ENCODE measurements around the gene GPC3. TPM values are rescaled to one million over a fixed set of nuclear protein-coding genes. Genes with fewer than 3 reads are reported as not detected.
A peak's percentile ranks its signal among the peaks of the same experiment; 100 is the strongest.

The GPC3 gene
- total and polyA plus RNA-seq, 2 experiments from 2014 or later, result 171 to 323 TPM

DNA sequence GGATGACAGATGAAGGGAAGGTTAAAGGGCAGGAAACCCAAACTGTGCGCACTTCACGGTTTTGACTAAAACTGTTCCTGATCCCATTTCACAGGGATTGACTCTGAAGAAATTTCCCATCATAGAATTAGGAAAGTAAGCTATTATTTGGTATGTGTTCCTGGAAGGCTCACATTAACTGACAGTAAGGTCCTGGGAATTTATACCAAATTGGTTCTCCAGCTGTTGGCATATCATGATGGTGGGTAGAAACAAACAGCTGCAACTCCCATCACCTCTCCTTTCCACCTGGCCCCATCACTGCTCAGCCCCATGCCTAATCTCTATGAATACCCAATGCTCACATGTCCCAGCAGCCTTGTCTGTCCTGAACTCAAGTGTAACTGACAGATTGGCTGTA, 121.2 kb downstream of the GPC3 start:
- no peak overlapping the region for H3K4me3 ChIP-seq
- H3K27ac ChIP-seq, result no peak overlapping the region
- H3K27me3 ChIP-seq, result no peaks in the 10 kb centered on the region
- TF ChIP-seq, protein P1, sequence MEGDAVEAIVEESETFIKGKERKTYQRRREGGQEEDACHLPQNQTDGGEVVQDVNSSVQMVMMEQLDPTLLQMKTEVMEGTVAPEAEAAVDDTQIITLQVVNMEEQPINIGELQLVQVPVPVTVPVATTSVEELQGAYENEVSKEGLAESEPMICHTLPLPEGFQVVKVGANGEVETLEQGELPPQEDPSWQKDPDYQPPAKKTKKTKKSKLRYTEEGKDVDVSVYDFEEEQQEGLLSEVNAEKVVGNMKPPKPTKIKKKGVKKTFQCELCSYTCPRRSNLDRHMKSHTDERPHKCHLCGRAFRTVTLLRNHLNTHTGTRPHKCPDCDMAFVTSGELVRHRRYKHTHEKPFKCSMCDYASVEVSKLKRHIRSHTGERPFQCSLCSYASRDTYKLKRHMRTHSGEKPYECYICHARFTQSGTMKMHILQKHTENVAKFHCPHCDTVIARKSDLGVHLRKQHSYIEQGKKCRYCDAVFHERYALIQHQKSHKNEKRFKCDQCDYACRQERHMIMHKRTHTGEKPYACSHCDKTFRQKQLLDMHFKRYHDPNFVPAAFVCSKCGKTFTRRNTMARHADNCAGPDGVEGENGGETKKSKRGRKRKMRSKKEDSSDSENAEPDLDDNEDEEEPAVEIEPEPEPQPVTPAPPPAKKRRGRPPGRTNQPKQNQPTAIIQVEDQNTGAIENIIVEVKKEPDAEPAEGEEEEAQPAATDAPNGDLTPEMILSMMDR (IDR thresholded peaks at IDR 0.05; ENCODE audit: low read depth, low read length), result no peak
- no peak for DNase-seq (ENCODE audit: low read depth in 1 of 2, low spot score in 1 of 2)
- H3K4me1 ChIP-seq (ENCODE audit: low read depth), result no peaks in the 10 kb centered on the region
- no peaks in the 10 kb centered on the region for H3K36me3 ChIP-seq
- H3K9me3 ChIP-seq (ENCODE audit: low read depth), result no peaks in the 10 kb centered on the region

GRCh38 chrX:133859860-133860259, 125.5 kb downstream of the GPC3 start:
- TF ChIP-seq, protein P1 (IDR thresholded peaks at IDR 0.05; ENCODE audit: low read depth, low read length), result no peak
- no peak overlapping the region for H3K27ac ChIP-seq
- peak in 1 of 2 donors; percentile 85 for DNase-seq (ENCODE audit: low read depth in 1 of 2, low spot score in 1 of 2)

GRCh38 chrX:133859336-133859735, 126.1 kb downstream of the GPC3 start:
- Histone ChIP-seq H3K4me3 (no peak overlapping the region), H3K27ac (no peak overlapping the region), H3K36me3 (no peaks in the 10 kb centered on the region), H3K27me3 (no peaks in the 10 kb centered on the region), H3K9me3 (ENCODE audit: low read depth) (no peaks in the 10 kb centered on the region), H3K4me1 (ENCODE audit: low read depth) (no peaks in the 10 kb centered on the region)
- TF ChIP-seq, protein P1 (IDR thresholded peaks at IDR 0.05; ENCODE audit: low read depth, low read length), result no peak
- DNase-seq (ENCODE audit: low read depth in 1 of 2, low spot score in 1 of 2), result no peak

More at GRCh38 chrX:133859860-133860259, 125.5 kb downstream of the GPC3 start:
- Histone ChIP-seq H3K9me3 (ENCODE audit: low read depth) (no peaks in the 10 kb centered on the region), H3K36me3 (no peaks in the 10 kb centered on the region), H3K4me1 (ENCODE audit: low read depth) (no peaks in the 10 kb centered on the region), H3K4me3 (no peak overlapping the region), H3K27me3 (no peaks in the 10 kb centered on the region)

DNA sequence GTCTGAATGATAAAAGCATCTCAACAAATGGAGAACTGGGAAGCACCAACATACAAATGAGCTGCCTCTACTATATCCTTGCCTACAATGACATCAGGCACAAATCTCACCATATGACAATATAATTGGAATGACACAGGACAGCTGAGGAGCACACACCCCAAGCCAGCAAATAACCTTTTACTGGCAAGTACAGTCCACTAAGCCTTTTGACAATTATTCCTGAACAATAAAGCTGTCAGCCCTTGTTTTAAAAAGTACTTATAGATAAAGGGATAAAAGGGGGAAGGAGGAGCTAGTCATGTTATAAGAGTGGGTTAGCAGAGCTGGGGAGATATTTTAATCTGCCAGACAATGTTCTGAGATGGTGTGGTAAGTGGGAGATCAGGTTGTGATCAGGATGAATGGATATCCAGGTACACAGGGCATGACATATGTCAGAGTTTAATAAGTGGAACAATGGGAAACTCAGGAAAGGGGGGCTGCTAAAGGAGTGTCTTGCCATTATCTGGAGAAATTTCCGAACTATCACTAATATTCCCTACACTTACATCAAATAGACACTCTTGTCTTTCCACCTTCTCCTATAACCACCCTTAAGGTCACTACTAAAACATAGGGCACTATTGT, 127.6 kb downstream of the GPC3 start:
- TF ChIP-seq, protein P1 (IDR thresholded peaks at IDR 0.05; ENCODE audit: low read depth, low read length), result no peak
- Histone ChIP-seq H3K9me3 (ENCODE audit: low read depth) (no peaks in the 10 kb centered on the region), H3K27me3 (no peaks in the 10 kb centered on the region), H3K4me3 (no peak overlapping the region), H3K36me3 (no peaks in the 10 kb centered on the region), H3K27ac (no peak overlapping the region), H3K4me1 (ENCODE audit: low read depth) (no peaks in the 10 kb centered on the region)
- DNase-seq (ENCODE audit: low read depth in 1 of 2, low spot score in 1 of 2), result no peak

- Histone ChIP-seq H3K4me1 (ENCODE audit: low read depth) (no peaks in the 10 kb centered on the region), H3K27me3 (no peaks in the 10 kb centered on the region), H3K36me3 (no peaks in the 10 kb centered on the region), H3K27ac (no peak overlapping the region), H3K4me3 (no peak overlapping the region), H3K9me3 (ENCODE audit: low read depth) (no peaks in the 10 kb centered on the region)
- no peak for DNase-seq (ENCODE audit: low read depth in 1 of 2, low spot score in 1 of 2)
- TF ChIP-seq, protein P1 (IDR thresholded peaks at IDR 0.05; ENCODE audit: low read depth, low read length), result no peak
These were observed 128.6 kb downstream of the GPC3 start for GRCh38 chrX:133856819-133857218.
